H1 (cell line): Measurements from ENCODE around the gene DNAJC28. TPM values are rescaled to one million over a fixed set of nuclear protein-coding genes. Genes with fewer than 3 reads are reported as not detected.

ENCODE experiments used
- FOSL1 ChIP-seq: IDR thresholded peaks from 2 replicates; pipeline ENCODE4 v1.6.1; 2011; ENCODE audit warnings: mild to moderate bottlenecking, low read depth, low read length, moderate library complexity; ENCODE audit not compliant: insufficient read depth
- GTF2F1 ChIP-seq: IDR thresholded peaks from 2 replicates; pipeline ENCODE4 v1.6.1; 2012; ENCODE audit warnings: low read depth, low read length, improper control_type of control experiment, borderline replicate concordance
- HDAC2 ChIP-seq, 2 experiments: fragments of 300-600 bp in 1 of 2; sonication (generic) in 1 of 2; IDR thresholded peaks; 2 replicates each; pipeline ENCODE4 v1.6.1; 2011 to 2012; ENCODE audit warnings: low read depth in 2 of 2, low read length in 2 of 2, mild to moderate bottlenecking in 2 of 2, moderate library complexity in 2 of 2, borderline replicate concordance in 1 of 2, inconsistent platforms in 1 of 2
- SP1 ChIP-seq: IDR thresholded peaks from 2 replicates; pipeline ENCODE4 v1.6.1; 2011; ENCODE audit warnings: low read depth, low read length
- polyA plus RNA-seq, 7 experiments: library from polyadenylated mRNA; depleted of rRNA in 3 of 7; stranded (reverse) in 5 of 7; unstranded in 2 of 7; fragments of >200 nt in 5 of 7; fragments of 200-250 nt in 2 of 7; gene quantifications; 1 replicate in 5 of 7; 2 replicates in 1 of 7; 4 replicates in 1 of 7; pipeline versions ENCODE4 v1.2.1 to v1.2.3, GENCODE V29; 2011 to 2013; ENCODE audit warnings: missing spikeins in 2 of 7, mixed read lengths in 2 of 7
- total RNA-seq: library from RNA; stranded (reverse); fragmentation: NEBNext Ultra II Directional; extraction: Animal tissue kit (Norgen Biotek cat#: 25700); gene quantifications from 2 replicates; pipeline ENCODE4 v1.2.1, GENCODE V29; 2021
- TF ChIP-seq, protein P1 (sequence below): fragments of 300-600 bp; sonication (generic); IDR thresholded peaks from 2 replicates; pipeline ENCODE4 v1.7.1; 2012; ENCODE audit warnings: low read length, moderate library complexity, mild to moderate bottlenecking, inconsistent platforms; ENCODE audit not compliant: insufficient replicate concordance

DNAJC28 gene
- total and polyA plus RNA-seq, 2 of the 8 experiments (the other 6 are each of a cell fraction or from before 2014, with no cell fraction given): 0.97 to 4.3 TPM

DNA sequence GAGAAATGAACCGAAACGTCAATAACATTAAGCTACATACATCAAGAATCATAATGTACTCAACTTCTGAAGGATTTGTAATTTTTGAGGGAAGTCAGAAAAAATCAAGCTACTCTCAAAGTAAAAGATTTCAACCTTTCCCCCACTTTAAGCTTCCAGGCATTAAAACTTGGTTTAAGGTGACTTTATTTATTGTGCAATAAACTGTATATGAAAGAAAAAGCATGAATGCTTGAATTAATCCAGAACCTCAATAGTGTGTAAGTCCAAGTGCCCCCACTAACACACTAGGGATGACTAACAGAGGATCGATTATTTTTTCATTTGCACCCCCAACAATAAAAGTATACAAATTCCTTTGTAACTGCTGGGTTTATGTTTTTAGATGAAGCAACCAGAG, 39.5 kb upstream of the DNAJC28 start (continued):
- TF ChIP-seq, protein P1, sequence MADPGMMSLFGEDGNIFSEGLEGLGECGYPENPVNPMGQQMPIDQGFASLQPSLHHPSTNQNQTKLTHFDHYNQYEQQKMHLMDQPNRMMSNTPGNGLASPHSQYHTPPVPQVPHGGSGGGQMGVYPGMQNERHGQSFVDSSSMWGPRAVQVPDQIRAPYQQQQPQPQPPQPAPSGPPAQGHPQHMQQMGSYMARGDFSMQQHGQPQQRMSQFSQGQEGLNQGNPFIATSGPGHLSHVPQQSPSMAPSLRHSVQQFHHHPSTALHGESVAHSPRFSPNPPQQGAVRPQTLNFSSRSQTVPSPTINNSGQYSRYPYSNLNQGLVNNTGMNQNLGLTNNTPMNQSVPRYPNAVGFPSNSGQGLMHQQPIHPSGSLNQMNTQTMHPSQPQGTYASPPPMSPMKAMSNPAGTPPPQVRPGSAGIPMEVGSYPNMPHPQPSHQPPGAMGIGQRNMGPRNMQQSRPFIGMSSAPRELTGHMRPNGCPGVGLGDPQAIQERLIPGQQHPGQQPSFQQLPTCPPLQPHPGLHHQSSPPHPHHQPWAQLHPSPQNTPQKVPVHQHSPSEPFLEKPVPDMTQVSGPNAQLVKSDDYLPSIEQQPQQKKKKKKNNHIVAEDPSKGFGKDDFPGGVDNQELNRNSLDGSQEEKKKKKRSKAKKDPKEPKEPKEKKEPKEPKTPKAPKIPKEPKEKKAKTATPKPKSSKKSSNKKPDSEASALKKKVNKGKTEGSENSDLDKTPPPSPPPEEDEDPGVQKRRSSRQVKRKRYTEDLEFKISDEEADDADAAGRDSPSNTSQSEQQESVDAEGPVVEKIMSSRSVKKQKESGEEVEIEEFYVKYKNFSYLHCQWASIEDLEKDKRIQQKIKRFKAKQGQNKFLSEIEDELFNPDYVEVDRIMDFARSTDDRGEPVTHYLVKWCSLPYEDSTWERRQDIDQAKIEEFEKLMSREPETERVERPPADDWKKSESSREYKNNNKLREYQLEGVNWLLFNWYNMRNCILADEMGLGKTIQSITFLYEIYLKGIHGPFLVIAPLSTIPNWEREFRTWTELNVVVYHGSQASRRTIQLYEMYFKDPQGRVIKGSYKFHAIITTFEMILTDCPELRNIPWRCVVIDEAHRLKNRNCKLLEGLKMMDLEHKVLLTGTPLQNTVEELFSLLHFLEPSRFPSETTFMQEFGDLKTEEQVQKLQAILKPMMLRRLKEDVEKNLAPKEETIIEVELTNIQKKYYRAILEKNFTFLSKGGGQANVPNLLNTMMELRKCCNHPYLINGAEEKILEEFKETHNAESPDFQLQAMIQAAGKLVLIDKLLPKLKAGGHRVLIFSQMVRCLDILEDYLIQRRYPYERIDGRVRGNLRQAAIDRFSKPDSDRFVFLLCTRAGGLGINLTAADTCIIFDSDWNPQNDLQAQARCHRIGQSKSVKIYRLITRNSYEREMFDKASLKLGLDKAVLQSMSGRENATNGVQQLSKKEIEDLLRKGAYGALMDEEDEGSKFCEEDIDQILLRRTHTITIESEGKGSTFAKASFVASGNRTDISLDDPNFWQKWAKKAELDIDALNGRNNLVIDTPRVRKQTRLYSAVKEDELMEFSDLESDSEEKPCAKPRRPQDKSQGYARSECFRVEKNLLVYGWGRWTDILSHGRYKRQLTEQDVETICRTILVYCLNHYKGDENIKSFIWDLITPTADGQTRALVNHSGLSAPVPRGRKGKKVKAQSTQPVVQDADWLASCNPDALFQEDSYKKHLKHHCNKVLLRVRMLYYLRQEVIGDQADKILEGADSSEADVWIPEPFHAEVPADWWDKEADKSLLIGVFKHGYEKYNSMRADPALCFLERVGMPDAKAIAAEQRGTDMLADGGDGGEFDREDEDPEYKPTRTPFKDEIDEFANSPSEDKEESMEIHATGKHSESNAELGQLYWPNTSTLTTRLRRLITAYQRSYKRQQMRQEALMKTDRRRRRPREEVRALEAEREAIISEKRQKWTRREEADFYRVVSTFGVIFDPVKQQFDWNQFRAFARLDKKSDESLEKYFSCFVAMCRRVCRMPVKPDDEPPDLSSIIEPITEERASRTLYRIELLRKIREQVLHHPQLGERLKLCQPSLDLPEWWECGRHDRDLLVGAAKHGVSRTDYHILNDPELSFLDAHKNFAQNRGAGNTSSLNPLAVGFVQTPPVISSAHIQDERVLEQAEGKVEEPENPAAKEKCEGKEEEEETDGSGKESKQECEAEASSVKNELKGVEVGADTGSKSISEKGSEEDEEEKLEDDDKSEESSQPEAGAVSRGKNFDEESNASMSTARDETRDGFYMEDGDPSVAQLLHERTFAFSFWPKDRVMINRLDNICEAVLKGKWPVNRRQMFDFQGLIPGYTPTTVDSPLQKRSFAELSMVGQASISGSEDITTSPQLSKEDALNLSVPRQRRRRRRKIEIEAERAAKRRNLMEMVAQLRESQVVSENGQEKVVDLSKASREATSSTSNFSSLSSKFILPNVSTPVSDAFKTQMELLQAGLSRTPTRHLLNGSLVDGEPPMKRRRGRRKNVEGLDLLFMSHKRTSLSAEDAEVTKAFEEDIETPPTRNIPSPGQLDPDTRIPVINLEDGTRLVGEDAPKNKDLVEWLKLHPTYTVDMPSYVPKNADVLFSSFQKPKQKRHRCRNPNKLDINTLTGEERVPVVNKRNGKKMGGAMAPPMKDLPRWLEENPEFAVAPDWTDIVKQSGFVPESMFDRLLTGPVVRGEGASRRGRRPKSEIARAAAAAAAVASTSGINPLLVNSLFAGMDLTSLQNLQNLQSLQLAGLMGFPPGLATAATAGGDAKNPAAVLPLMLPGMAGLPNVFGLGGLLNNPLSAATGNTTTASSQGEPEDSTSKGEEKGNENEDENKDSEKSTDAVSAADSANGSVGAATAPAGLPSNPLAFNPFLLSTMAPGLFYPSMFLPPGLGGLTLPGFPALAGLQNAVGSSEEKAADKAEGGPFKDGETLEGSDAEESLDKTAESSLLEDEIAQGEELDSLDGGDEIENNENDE: no peak
- TF ChIP-seq SP1 (no peak), FOSL1 (no peak), HDAC2 (IDR thresholded peaks at IDR 0.05; ENCODE audit: borderline replicate concordance in 1 of 2, low read depth in 2 of 2, low read length in 2 of 2) (no peak), GTF2F1 (no peak)
